ENCODE data around the gene DOHH.

DNA sequence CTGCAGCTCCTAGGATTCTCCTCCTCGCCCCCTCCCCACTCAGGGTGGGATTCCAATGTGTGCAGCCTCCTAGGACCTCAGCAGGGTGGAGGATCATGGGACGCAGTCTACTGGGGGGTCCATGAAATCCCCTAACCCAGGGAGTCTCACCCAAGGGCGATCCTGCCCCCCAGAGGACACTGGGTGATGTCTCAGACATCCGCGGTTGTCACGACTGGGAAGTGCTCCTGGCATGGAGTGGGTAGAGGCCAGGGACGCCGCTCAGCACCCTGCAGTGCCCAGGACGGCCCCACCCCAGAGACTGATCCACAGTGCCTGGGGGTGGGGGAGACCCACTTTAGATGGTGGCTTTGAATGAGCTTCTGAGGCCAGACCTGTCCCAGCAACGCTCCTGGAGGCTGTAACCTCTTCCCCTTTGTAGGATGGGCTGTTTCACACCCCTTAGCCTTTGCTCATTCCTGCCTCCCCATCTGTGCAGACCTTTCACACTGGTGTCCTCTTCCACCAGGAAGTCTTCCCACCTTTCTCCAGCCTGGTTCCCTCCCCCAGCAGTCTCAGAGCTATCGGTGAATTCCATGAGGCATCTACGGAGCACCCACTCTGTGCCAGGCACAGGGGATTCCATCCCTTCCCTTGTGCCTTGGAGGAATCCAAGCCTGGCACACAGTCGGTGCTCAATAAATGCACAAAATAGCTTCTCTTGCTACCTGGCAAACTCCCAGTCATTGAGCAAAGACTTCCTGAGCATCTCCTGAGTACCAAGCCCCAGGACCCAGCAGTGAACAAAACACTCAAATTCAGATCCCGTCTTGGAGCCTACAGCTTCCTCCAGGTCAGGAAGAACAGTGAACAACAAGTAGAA, 30.6 kb downstream of the DOHH start:
- TF ChIP-seq, protein P1, sequence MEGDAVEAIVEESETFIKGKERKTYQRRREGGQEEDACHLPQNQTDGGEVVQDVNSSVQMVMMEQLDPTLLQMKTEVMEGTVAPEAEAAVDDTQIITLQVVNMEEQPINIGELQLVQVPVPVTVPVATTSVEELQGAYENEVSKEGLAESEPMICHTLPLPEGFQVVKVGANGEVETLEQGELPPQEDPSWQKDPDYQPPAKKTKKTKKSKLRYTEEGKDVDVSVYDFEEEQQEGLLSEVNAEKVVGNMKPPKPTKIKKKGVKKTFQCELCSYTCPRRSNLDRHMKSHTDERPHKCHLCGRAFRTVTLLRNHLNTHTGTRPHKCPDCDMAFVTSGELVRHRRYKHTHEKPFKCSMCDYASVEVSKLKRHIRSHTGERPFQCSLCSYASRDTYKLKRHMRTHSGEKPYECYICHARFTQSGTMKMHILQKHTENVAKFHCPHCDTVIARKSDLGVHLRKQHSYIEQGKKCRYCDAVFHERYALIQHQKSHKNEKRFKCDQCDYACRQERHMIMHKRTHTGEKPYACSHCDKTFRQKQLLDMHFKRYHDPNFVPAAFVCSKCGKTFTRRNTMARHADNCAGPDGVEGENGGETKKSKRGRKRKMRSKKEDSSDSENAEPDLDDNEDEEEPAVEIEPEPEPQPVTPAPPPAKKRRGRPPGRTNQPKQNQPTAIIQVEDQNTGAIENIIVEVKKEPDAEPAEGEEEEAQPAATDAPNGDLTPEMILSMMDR (conservative IDR thresholded peaks at IDR 0.05; ENCODE audit: low read depth in 2 of 2) = peak in 1 of 2 experiments; percentile 49; a peak in 2 of 4 replicates
- no peak for TF ChIP-seq EZH2 (IDR thresholded peaks at IDR 0.05; ENCODE audit: low read depth, unreplicated experiment)
- no peak for TF ChIP-seq POLR2AphosphoS5 (IDR thresholded peaks at IDR 0.05; ENCODE audit: low read depth)
- no peak for TF ChIP-seq JUNB (IDR thresholded peaks at IDR 0.05; ENCODE audit: unreplicated experiment)
- TF ChIP-seq STAT1 (IDR thresholded peaks at IDR 0.05; ENCODE audit: unreplicated experiment) = no peak
- TF ChIP-seq NANOG (IDR thresholded peaks at IDR 0.05; ENCODE audit: borderline replicate concordance) = no peak
- TF ChIP-seq, protein P2, sequence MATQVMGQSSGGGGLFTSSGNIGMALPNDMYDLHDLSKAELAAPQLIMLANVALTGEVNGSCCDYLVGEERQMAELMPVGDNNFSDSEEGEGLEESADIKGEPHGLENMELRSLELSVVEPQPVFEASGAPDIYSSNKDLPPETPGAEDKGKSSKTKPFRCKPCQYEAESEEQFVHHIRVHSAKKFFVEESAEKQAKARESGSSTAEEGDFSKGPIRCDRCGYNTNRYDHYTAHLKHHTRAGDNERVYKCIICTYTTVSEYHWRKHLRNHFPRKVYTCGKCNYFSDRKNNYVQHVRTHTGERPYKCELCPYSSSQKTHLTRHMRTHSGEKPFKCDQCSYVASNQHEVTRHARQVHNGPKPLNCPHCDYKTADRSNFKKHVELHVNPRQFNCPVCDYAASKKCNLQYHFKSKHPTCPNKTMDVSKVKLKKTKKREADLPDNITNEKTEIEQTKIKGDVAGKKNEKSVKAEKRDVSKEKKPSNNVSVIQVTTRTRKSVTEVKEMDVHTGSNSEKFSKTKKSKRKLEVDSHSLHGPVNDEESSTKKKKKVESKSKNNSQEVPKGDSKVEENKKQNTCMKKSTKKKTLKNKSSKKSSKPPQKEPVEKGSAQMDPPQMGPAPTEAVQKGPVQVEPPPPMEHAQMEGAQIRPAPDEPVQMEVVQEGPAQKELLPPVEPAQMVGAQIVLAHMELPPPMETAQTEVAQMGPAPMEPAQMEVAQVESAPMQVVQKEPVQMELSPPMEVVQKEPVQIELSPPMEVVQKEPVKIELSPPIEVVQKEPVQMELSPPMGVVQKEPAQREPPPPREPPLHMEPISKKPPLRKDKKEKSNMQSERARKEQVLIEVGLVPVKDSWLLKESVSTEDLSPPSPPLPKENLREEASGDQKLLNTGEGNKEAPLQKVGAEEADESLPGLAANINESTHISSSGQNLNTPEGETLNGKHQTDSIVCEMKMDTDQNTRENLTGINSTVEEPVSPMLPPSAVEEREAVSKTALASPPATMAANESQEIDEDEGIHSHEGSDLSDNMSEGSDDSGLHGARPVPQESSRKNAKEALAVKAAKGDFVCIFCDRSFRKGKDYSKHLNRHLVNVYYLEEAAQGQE (IDR thresholded peaks at IDR 0.05; ENCODE audit: unreplicated experiment) = no peak
- TF ChIP-seq CREB1 (CRISPR knock-in tag; IDR thresholded peaks at IDR 0.05; ENCODE audit: low read depth) = no peak
- TF ChIP-seq ZNF331 (CRISPR knock-in tag; IDR thresholded peaks at IDR 0.05; ENCODE audit: low read depth) = no peak
